Heart left ventricle (tissue), 16 donors: ENCODE data around the gene SLC7A6. TPM values are rescaled to one million over a fixed set of nuclear protein-coding genes. Genes with fewer than 3 reads are reported as not detected.

ENCODE experiments used
- ATAC-seq, 4 donors: fragments of 200-7000 bp; cut with Tn5 transposase; one replicate each; pipeline ENCODE4 v1.9.1; 2020 to 2022; ENCODE audit warnings: moderate library complexity in 4 of 4, mild to moderate bottlenecking in 3 of 4, moderate number of reproducible peaks in 1 of 4
- DNase-seq, 5 donors: peaks; one replicate each; pipeline ENCODE4 v3.0.0-alpha.2; 2020
- H3K27ac ChIP-seq, 12 donors: fragments of 200-600 bp; sonication (generic) in 4 of 12; one replicate each; pipeline versions ENCODE4 v1.5.0 to v1.8.0; 2016 to 2022; ENCODE audit warnings: mild to moderate bottlenecking in 2 of 12
- H3K27me3 ChIP-seq, 9 donors: fragments of 200-600 bp; sonication (generic) in 2 of 9; one replicate each; pipeline versions ENCODE4 v1.5.1 to v1.8.0; 2016 to 2022; ENCODE audit warnings: mild to moderate bottlenecking in 3 of 9
- H3K36me3 ChIP-seq, 9 donors: fragments of 200-600 bp; sonication (generic) in 2 of 9; one replicate each; pipeline versions ENCODE4 v1.5.0 to v1.8.0; 2018 to 2022; ENCODE audit warnings: mild to moderate bottlenecking in 2 of 9
- H3K4me1 ChIP-seq, 12 donors: fragments of 200-600 bp; sonication (generic) in 4 of 12; one replicate each; pipeline versions ENCODE4 v1.5.0 to v1.8.0; 2016 to 2022; ENCODE audit warnings: mild to moderate bottlenecking in 3 of 12
- H3K4me3 ChIP-seq, 12 donors: fragments of 200-600 bp; sonication (generic) in 4 of 12; one replicate each; pipeline versions ENCODE4 v1.5.0 to v1.8.0; 2017 to 2022; ENCODE audit warnings: mild to moderate bottlenecking in 9 of 12, moderate library complexity in 4 of 12
- H3K9me3 ChIP-seq, 12 donors: fragments of 200-600 bp; sonication (generic) in 4 of 12; one replicate each; pipeline versions ENCODE4 v1.5.0 to v1.8.0; 2016 to 2022; ENCODE audit warnings: mild to moderate bottlenecking in 1 of 12
- CTCF ChIP-seq, 12 donors: fragments of 200-600 bp; sonication (generic) in 4 of 12; IDR thresholded peaks; one replicate each; pipeline versions ENCODE4 v1.5.0 to v1.8.0; 2018 to 2022; ENCODE audit warnings: antibody characterized with exemption in 12 of 12, mild to moderate bottlenecking in 5 of 12
- POLR2A ChIP-seq, 2 donors: fragments of 450-650 bp; IDR thresholded peaks; one replicate each; pipeline ENCODE4 v1.6.1; 2017; ENCODE audit warnings: antibody characterized with exemption in 2 of 2, mild to moderate bottlenecking in 2 of 2, moderate library complexity in 2 of 2
- WGBS, 4 donors: extraction: QIAGEN DNeasy Blood & Tissue Kit in 2 of 4; methylation state at CpG; one replicate each; pipeline versions ENCODE4 v1.1.5 to v1.1.7; 2013 to 2018; 5-methylcytosine and 5-hydroxymethylcytosine counted together
- intact Hi-C, 10 donors: fragments of 100-400 bp; cut with DNase I; formaldehyde crosslinking; loops; one replicate each; pipeline versions ENCODE4 v1.11.1 to v1.14.2; 2022
- polyA plus RNA-seq, 2 donors: library from polyadenylated mRNA; stranded (reverse); fragments of 200-250 nt; gene quantifications; one replicate each; pipeline ENCODE4 v1.2.3, GENCODE V29; 2013
- total RNA-seq, 9 donors: library from RNA; depleted of rRNA in 2 of 9; stranded (reverse); fragments of >200 nt in 2 of 9; fragmentation: NEBNext Ultra II Directional in 3 of 9; extraction: Animal tissue kit (Norgen Biotek cat#: 25700) in 3 of 9; gene quantifications; one replicate each; pipeline versions ENCODE4 v1.1.0 to v1.2.4, GENCODE V29; 2016 to 2023
- donor health status: ischemic (EF 13 %, LVEDD 7.1; RV severe dilation, severe dysfunction).
- donor health status: healthy with polysubstance abuse.
- donor health status: DM: no; HTN: yes; CAD: no.
- donor health status: DM: no; HTN: no; CAD: no.
- donor health status: ischemic (EF 25% LVEDD 6.9; RV normal size, moderate dysfunction).
- donor health status: ischemic (EF 25% LVEDD 5.7; RV mildly dilated, moderate dysfunction).
- donor health status: healthy.
- donor health status: DM: yes; HTN: yes; CAD: no.
- donor health status: ischemic (EF 35%, LVEDD 5.7; RV mildly dilated, moderate dysfunction).
- donor health status: nonischemic (EF 11% LVEDD 7.7; RV severe dilation, severe dysfunction).
- donor health status: DM: yes; HTN: yes; CAD: no.
- donor health status: PGD.
- donor health status: ischemic (EF 29% LVEDD 5.4; RV normal size, mild dysfunction).
- donor health status: nonischemic (EF 23%, LVEDD 6.1; RV moderate dilation, normal function).

Gene SLC7A6
- total and polyA plus RNA-seq, 11 donors: 32.7 to 76.0 (median 45.6) TPM

- ATAC-seq (peak in 1 of 4 donors; percentile 0), DNase-seq (peak in 3 of 5 donors; percentile 26 to 67 (median 33))
- peak overlapping the region in 11 of 12 donors; percentile 67 to 94 (median 85) for H3K27ac ChIP-seq
- peaks cover 0 to 41% (median 19%) of the 10 kb centered on the region in 12 donors for H3K4me1 ChIP-seq
- WGBS, 4 donors: 31 to 52% (median 33%) methylated on average over 9 to 21 of the region's 21 CpGs
- peak overlapping the region; percentile 33 to 74 (median 62) for H3K4me3 ChIP-seq
- TF ChIP-seq CTCF (IDR thresholded peaks at IDR 0.05) (no peak), POLR2A (IDR thresholded peaks at IDR 0.05) (no peak)
- H3K9me3 ChIP-seq: no peaks in the 10 kb centered on the region
- no peaks in the 10 kb centered on the region for H3K36me3 ChIP-seq
- H3K27me3 ChIP-seq: peaks cover 0 to 7% (median 0%) of the 10 kb centered on the region in 9 donors
- intact Hi-C loops: loop anchor here in 3 of 10 donors (10.0 kb wide), 3 partner anchors 272 to 1492 kb away; partner anchors contain the start of genes RANBP10 (in 1 of the 3), SLC12A4 (in 1 of the 3) and TSNAXIP1 (in 1 of the 3)
Measured at GRCh38 chr16:68236826-68237242, 27.5 kb upstream of the SLC7A6 start.

- peaks cover 0 to 7% (median 0%) of the 10 kb centered on the region in 9 donors for H3K27me3 ChIP-seq
- H3K9me3 ChIP-seq: no peaks in the 10 kb centered on the region
- WGBS, 4 donors: 0 to 1% (median 0%) methylated on average over 23 to 72 of the region's 72 CpGs
- peaks cover 0 to 41% (median 19%) of the 10 kb centered on the region in 12 donors for H3K4me1 ChIP-seq
- H3K27ac ChIP-seq: peak overlapping the region; percentile 45 to 94 (median 86)
- peak overlapping the region; percentile 33 to 74 (median 62) for H3K4me3 ChIP-seq
- H3K36me3 ChIP-seq: no peaks in the 10 kb centered on the region
- peak in 1 of 12 donors; percentile 6 for TF ChIP-seq CTCF (IDR thresholded peaks at IDR 0.05)
- TF ChIP-seq POLR2A (IDR thresholded peaks at IDR 0.05): peak in 1 of 2 donors; percentile 95
- intact Hi-C loops: loop anchor here in 4 of 10 donors (1.0 to 10.0 kb wide), 5 partner anchors 91 to 1493 kb away; partner anchors contain the start of genes RANBP10 (in 1 of the 4), SLC12A4 (in 1 of the 4) and TSNAXIP1 (in 1 of the 4)
- ATAC-seq: peak; percentile 90 to 96 (median 93)
- peak; percentile 98 to 99 (median 98) for DNase-seq
Measured at GRCh38 chr16:68237243-68238028, 26.9 kb upstream of the SLC7A6 start.

GRCh38 chr16:68238029-68238345, 26.3 kb upstream of the SLC7A6 start:
- intact Hi-C loops: loop anchor here in 4 of 10 donors (1.0 to 10.0 kb wide), 5 partner anchors 90 to 1493 kb away; partner anchors contain the start of genes RANBP10 (in 1 of the 4), SLC12A4 (in 1 of the 4) and TSNAXIP1 (in 1 of the 4)
- peaks cover 0 to 41% (median 19%) of the 10 kb centered on the region in 12 donors for H3K4me1 ChIP-seq
- TF ChIP-seq CTCF (IDR thresholded peaks at IDR 0.05): no peak
- TF ChIP-seq POLR2A (IDR thresholded peaks at IDR 0.05): no peak
- peaks cover 0 to 7% (median 0%) of the 10 kb centered on the region in 9 donors for H3K27me3 ChIP-seq
- H3K4me3 ChIP-seq: peak overlapping the region; percentile 33 to 74 (median 62)
- peak overlapping the region; percentile 45 to 94 (median 86) for H3K27ac ChIP-seq
- no peaks in the 10 kb centered on the region for H3K36me3 ChIP-seq
- DNase-seq (no peak), ATAC-seq (no peak)
- WGBS, 4 donors: 16 to 20% (median 19%) methylated on average over 18 to 20 of the region's 20 CpGs
- no peaks in the 10 kb centered on the region for H3K9me3 ChIP-seq

- Histone ChIP-seq H3K4me3 (no peak overlapping the region), H3K27me3 (no peaks in the 10 kb centered on the region), H3K27ac (no peak overlapping the region), H3K9me3 (no peaks in the 10 kb centered on the region), H3K4me1 (peaks cover 0 to 44% (median 29%) of the 10 kb centered on the region in 12 donors), H3K36me3 (no peaks in the 10 kb centered on the region)
- no peak for TF ChIP-seq POLR2A (IDR thresholded peaks at IDR 0.05)
- TF ChIP-seq CTCF (IDR thresholded peaks at IDR 0.05): no peak
- intact Hi-C loops: loop anchor here in 2 of 10 donors (5.0 to 10.0 kb wide), 2 partner anchors 85 to 1283 kb away; no protein-coding TSS in a partner anchor
- ATAC-seq: no peak
- 83 to 91% (median 85%) methylated on average over 7 of the region's 7 CpGs for WGBS, 4 donors
- no peak for DNase-seq
Measured at GRCh38 chr16:68242085-68242484, 22.2 kb upstream of the SLC7A6 start.
